Endometrial microvascular endothelial cells (primary cell): Measurements from ENCODE around the gene SERPINA5. TPM values are rescaled to one million over a fixed set of nuclear protein-coding genes. Genes with fewer than 3 reads are reported as not detected.

ENCODE experiments used
- in situ Hi-C: cut with HindIII; loops from 2 replicates; pipeline ENCODE4 v1.10.0; 2017; ENCODE audit warnings: low sequenced_read_pairs, low pct_unique_long_range_greater_than_20kb; ENCODE audit errors: inconsistent ontology term
- total RNA-seq: library from RNA; depleted of rRNA; stranded (reverse); fragments of >200 nt; gene quantifications from one replicate; pipeline ENCODE4 v1.2.3, GENCODE V29; 2015; ENCODE audit errors: inconsistent ontology term

Gene SERPINA5
- total RNA-seq, 1 donor from 2014 or later = 0.09 TPM

GRCh38 chr14:94548131-94548998, 32.9 kb upstream of the SERPINA5 start:
- in situ Hi-C loops = no loop called here

- in situ Hi-C loops = no loop called here
These were observed 31.9 kb upstream of the SERPINA5 start for GRCh38 chr14:94548999-94549985.

GRCh38 chr14:94550041-94550440, 31.2 kb upstream of the SERPINA5 start:
- in situ Hi-C loops = no loop called here

- in situ Hi-C loops = no loop called here
These were observed 25.2 kb upstream of the SERPINA5 start for GRCh38 chr14:94555991-94556390.

GRCh38 chr14:94557327-94557726, 23.9 kb upstream of the SERPINA5 start:
- in situ Hi-C loops = no loop called here

- in situ Hi-C loops = no loop called here
These were observed 22.4 kb upstream of the SERPINA5 start for GRCh38 chr14:94558842-94559241.

- in situ Hi-C loops = no loop called here
These were observed 21.5 kb upstream of the SERPINA5 start for GRCh38 chr14:94559638-94560290.

GRCh38 chr14:94560291-94560665, 20.9 kb upstream of the SERPINA5 start:
- in situ Hi-C loops = no loop called here

GRCh38 chr14:94560751-94561655, 20.2 kb upstream of the SERPINA5 start, which contains the start of gene SERPINA4:
Gene SERPINA4, plus strand, starts transcription at chr14:94561442. Its CDS starts 2,041 bp downstream, at chr14:94563483.
- in situ Hi-C loops = no loop called here

GRCh38 chr14:94561656-94562010, 19.6 kb upstream of the SERPINA5 start:
- in situ Hi-C loops = no loop called here

GRCh38 chr14:94562022-94562421, 19.2 kb upstream of the SERPINA5 start:
- in situ Hi-C loops = no loop called here

GRCh38 chr14:94562941-94563883, 18.0 kb upstream of the SERPINA5 start:
- in situ Hi-C loops = no loop called here

- in situ Hi-C loops = no loop called here
These were observed 16.8 kb upstream of the SERPINA5 start for GRCh38 chr14:94564381-94564780.

GRCh38 chr14:94568186-94568585, 13.0 kb upstream of the SERPINA5 start:
- in situ Hi-C loops = no loop called here

- in situ Hi-C loops = no loop called here
These were observed 11.7 kb upstream of the SERPINA5 start for GRCh38 chr14:94569381-94570001.

- in situ Hi-C loops = no loop called here
These were observed 11.2 kb upstream of the SERPINA5 start for GRCh38 chr14:94570002-94570400.

GRCh38 chr14:94570440-94570839, 10.8 kb upstream of the SERPINA5 start:
- in situ Hi-C loops = no loop called here
